Activated naive CD4-positive, alpha-beta T cell treated with anti-CD3 and anti-CD28 coated beads, Interleukin-2, amount 50 U/mL, for 72 hours (primary cell): Measurements from ENCODE around the gene TRPM2. TPM values are rescaled to one million over a fixed set of nuclear protein-coding genes. Genes with fewer than 3 reads are reported as not detected.

Source experiments
- ATAC-seq, 2 donors: fragments of 150-1000 bp; cut with Tn5 transposase; 2 replicates each; pipeline ENCODE4 v1.10.0; 2021; ENCODE audit warnings: mild to moderate bottlenecking in 2 of 2, moderate library complexity in 2 of 2
- DNase-seq, 2 donors: peaks; one replicate each; pipeline ENCODE4 v3.0.0; 2021 to 2022; ENCODE audit warnings: low spot score in 2 of 2
- H3K27ac Mint-ChIP-seq, 2 donors: one replicate each; pipeline ENCODE4 v1.8.0; 2022; ENCODE audit warnings: mild to moderate bottlenecking in 2 of 2, mixed read lengths in 2 of 2
- H3K36me3 Mint-ChIP-seq, 2 donors: one replicate each; pipeline ENCODE4 v1.8.0; 2022; ENCODE audit warnings: mixed read lengths in 2 of 2
- H3K9me3 Mint-ChIP-seq, 2 donors: one replicate each; pipeline ENCODE4 v1.8.0; 2022; ENCODE audit warnings: mixed read lengths in 2 of 2
- total RNA-seq, 2 donors: library from RNA; stranded (reverse); gene quantifications; one replicate each; pipeline ENCODE4 v1.2.3, GENCODE V29; 2022

The TRPM2 gene
- total RNA-seq, 2 donors from 2014 or later = 8.5 to 16.3 TPM

DNA sequence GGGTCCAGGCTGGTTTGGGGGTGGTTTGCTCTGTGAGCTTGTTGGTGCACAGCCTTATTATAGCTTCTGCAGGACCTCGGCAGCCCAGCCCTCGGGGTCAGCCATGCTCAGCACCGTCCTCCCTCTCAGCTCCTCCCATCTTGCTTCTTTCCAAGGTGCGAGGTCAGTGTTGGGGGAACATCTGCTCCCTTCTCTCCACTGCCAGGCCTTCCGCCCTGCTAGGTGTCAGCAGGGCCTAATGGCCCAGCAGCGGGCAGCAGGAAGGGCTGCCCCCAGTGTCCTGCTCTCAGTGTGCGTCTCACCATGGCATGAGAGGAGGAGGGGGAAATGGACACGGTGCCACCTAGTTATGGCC lies 65.4 kb downstream of the TRPM2 start:
- ATAC-seq (no peak), DNase-seq (no peak)
- H3K27ac Mint-ChIP-seq = no peak overlapping the region
- peaks cover 7 to 9% of the 10 kb centered on the region in 2 donors for H3K9me3 Mint-ChIP-seq
- H3K36me3 Mint-ChIP-seq = peaks cover 0 to 7% of the 10 kb centered on the region in 2 donors

DNA sequence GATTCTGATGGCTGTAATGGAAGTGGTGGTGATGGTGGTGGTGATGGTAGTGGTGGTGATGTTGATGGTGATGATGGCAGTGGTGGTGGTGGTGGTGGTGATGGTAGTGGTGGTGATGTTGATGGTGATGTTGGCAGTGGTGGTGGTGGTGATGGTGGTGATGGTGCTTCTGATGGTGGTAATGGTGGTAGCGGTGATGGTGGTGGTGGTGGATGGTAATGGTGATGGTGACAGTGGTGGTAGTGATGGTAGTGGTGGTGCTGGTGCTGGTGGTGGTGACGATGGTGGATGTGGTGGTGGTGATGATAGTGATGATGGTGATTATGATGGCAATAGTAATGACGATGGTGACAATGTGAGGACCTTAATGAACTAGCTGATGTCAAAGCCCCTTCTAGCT lies 66.3 kb downstream of the TRPM2 start:
- Mint-ChIP-seq H3K9me3 (peaks cover 7 to 9% of the 10 kb centered on the region in 2 donors), H3K27ac (no peak overlapping the region), H3K36me3 (peaks cover 0 to 7% of the 10 kb centered on the region in 2 donors)
- no peak for ATAC-seq
- DNase-seq = no peak

DNA sequence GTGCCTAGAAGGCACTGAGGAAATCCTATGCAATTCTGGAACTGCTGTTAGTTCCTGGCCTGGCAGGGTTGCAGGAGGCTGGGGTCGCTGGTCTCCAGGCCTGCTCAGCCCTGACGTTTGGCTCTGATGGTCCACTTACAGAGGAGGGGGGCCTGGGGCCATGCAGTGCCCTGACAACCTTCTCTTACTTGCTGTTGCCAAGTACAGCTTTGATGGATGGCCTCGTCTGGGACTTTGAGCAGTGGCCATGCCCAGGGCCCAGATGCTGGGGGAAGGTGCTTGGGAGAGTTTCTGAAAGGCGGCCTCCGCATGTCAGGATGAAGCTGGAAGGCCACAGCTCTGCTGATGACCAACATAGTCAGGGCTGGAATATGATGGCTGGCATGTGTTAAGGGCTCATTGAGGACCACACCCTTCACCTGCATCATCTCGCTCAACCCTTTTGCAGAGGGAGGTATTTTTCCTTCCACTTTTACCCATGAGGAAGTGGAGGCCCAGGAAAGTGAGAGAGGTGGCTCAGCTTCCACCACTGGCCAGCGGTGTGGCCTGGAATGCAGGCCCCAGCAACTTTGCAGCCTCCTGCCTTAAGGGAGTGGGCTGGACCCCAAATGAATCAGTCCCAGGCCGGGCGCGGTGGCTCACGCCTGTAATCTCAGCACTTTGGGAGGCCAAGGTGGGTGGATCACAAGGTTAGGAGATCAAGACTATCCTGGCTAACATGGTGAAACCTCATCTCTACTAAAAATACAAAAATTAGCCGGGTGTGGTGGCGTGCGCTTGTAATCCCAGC lies 67.2 kb downstream of the TRPM2 start:
- Mint-ChIP-seq H3K27ac (peak overlapping the region in 1 of 2 donors; percentile 42), H3K9me3 (peaks cover 7 to 9% of the 10 kb centered on the region in 2 donors), H3K36me3 (peaks cover 0 to 7% of the 10 kb centered on the region in 2 donors)
- DNase-seq = peak in 1 of 2 donors; percentile 41
- ATAC-seq = no peak

- Mint-ChIP-seq H3K27ac (no peak overlapping the region), H3K9me3 (peaks cover 7 to 9% of the 10 kb centered on the region in 2 donors), H3K36me3 (peaks cover 0 to 7% of the 10 kb centered on the region in 2 donors)
- peak in 1 of 2 donors; percentile 48 for DNase-seq
- ATAC-seq = no peak
These were observed 68.8 kb downstream of the TRPM2 start for GRCh38 chr21:44421901-44422840.

DNA sequence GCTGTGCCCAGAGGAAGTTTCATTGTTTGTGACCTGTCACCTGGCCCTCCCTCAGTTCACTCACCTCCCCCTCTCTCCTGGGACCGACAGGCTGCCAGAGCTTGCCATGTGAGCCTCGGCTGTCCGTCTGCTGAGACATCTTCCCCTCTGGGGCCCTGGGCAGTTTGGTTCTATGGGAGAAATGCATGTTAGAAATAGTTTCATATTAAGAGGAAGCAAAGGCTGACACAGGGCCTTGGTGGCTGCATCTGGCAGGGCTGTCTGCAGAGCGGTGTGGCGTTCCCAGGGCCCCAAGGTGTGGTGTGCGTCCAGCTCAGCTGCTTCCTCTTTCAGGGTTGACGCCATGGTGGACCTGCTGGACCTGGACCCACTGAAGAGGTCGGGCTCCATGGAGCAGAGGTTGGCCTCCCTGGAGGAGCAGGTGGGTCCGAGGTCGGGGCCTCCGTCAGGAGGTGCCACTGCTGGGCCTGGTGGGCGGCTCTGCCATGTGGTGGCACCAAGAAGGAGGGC lies 69.9 kb downstream of the TRPM2 start:
- no peak overlapping the region for H3K27ac Mint-ChIP-seq
- peaks cover 0 to 7% of the 10 kb centered on the region in 2 donors for H3K36me3 Mint-ChIP-seq
- peaks cover 7 to 9% of the 10 kb centered on the region in 2 donors for H3K9me3 Mint-ChIP-seq
- DNase-seq (peak in 1 of 2 donors; percentile 44), ATAC-seq (no peak)

DNA sequence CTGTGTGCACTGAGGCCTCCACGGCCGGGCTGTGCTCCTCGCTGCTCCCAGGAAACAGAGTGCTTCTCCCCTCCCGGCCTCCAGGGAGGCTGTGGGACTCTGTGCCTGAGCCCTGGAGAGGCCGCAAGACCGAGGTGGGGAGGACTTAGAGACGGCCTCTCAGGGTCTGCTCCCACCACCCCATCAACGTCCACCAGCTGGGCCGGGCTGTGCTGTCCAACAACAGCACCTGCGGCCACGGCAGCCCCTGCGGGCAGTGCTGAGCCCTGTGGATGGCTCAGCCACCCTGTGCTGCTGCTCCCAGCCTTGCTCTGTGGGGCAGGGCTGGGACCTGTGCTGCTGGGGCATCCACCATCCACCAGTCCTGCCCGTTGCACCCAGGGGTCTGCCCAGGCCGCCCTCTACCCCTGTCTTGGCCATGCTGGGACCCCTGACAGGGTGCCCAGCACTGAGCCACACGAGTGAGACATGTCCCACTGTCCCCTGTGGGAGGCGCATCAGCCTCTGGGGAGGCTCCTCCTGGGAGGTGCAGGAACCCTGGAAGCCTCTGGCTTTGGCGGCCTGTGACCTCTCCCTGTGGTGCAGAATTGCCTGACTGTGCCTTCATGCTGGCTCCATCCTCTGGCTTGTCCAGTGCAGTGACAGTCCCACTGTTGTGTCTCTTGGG lies 70.7 kb downstream of the TRPM2 start:
- Mint-ChIP-seq H3K27ac (no peak overlapping the region), H3K36me3 (peaks cover 0 to 7% of the 10 kb centered on the region in 2 donors), H3K9me3 (peaks cover 9 to 11% of the 10 kb centered on the region in 2 donors)
- ATAC-seq = no peak
- DNase-seq = no peak

DNA sequence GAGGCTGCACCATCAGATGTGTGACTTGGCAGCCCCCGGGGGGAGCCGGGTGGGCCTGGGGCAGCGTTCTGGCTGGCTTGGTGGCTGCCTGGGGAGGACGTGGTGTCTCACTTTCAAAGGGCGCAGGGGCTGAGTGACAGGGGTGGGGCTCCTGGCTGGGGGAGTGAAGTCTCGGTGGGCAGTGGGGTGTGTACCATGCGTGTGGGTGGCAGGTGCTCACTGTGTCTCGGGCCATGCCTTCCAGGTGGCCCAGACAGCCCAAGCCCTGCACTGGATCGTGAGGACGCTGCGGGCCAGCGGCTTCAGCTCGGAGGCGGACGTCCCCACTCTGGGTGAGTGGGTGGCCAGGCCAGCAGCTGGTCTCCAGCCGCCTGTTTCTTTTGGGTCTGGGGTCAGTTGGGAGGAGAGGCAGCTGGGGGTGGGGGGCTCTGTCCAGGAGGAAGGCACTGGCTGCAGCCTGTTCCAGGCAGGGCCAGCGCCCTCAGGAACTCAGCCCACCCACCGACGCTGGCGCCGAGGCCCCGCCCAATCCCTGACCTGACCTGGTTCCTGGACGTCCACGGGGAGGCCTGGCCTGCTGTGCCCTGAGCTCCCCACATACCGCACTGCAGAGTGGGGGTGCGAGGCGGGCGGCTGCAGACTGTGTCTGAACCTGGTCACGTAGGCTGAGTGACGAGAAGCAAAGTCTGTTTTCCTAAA lies 71.3 kb downstream of the TRPM2 start:
- no peak overlapping the region for H3K27ac Mint-ChIP-seq
- ATAC-seq = no peak

GRCh38 chr21:44425307-44425894 lies 72.0 kb downstream of the TRPM2 start:
- peak in 1 of 2 donors; percentile 44 for DNase-seq
- H3K9me3 Mint-ChIP-seq = peaks cover 4 to 8% of the 10 kb centered on the region in 2 donors
- no peak overlapping the region for H3K27ac Mint-ChIP-seq
- ATAC-seq = peak in 1 of 2 donors; percentile 50
- H3K36me3 Mint-ChIP-seq = peaks cover 0 to 6% of the 10 kb centered on the region in 2 donors

More for the DNA sequence above, 71.3 kb downstream of the TRPM2 start:
- peaks cover 5 to 6% of the 10 kb centered on the region in 2 donors for H3K9me3 Mint-ChIP-seq
- peak in 1 of 2 donors; percentile 43 for DNase-seq
- peaks cover 0 to 2% of the 10 kb centered on the region in 2 donors for H3K36me3 Mint-ChIP-seq

DNA sequence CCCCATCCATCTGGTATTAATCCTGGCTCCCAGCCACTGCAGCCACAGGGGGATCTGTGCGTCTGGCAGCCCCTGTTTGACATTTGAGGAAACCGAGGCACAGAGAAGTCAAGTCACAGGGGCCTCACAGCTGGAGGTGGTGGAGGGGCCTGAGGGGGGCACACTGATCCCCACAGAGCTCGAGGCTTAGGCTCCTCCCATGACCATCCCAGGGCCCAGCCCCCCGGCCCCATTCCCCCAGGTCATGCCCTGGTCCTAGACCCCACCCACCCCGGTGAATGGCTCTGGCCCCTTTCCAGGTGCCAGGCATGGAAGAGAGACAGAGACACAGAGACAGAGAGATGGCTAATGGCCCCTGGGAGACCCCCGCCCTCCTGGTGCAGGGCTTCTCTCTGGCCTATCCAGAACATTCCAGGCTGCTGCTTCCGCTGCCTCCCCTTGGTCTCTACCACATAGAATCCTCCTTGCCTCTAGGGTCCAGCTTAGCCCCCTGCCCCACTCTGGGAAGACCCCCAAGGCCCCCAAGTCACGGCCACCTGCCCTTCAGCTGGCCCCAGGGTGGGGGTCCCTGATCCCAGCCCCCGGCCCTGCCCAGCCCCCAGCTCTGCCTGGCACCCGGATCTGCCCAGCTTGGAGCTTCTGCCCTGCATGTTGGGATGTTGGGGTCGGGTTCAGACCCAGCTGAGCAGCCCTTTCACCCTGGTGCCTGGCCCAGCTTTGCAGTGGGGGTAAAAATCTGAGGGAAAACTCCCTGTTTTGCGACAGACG lies 72.7 kb downstream of the TRPM2 start:
- ATAC-seq = no peak
- H3K27ac Mint-ChIP-seq = no peak overlapping the region
- peaks cover 4 to 12% of the 10 kb centered on the region in 2 donors for H3K9me3 Mint-ChIP-seq
- DNase-seq = peak in 1 of 2 donors; percentile 42
- peaks cover 2 to 11% of the 10 kb centered on the region in 2 donors for H3K36me3 Mint-ChIP-seq

GRCh38 chr21:44426663-44427191 lies 73.3 kb downstream of the TRPM2 start:
- peaks cover 5 to 13% of the 10 kb centered on the region in 2 donors for H3K9me3 Mint-ChIP-seq
- H3K27ac Mint-ChIP-seq = no peak overlapping the region
- ATAC-seq (no peak), DNase-seq (peak in 1 of 2 donors; percentile 40)
- H3K36me3 Mint-ChIP-seq = peaks cover 8 to 13% of the 10 kb centered on the region in 2 donors

GRCh38 chr21:44427241-44428120 lies 74.1 kb downstream of the TRPM2 start:
- Mint-ChIP-seq H3K36me3 (peaks cover 13% of the 10 kb centered on the region in 2 donors), H3K9me3 (peaks cover 7 to 13% of the 10 kb centered on the region in 2 donors), H3K27ac (no peak overlapping the region)
- DNase-seq (peak in 1 of 2 donors; percentile 47), ATAC-seq (peak; percentile 19 to 34)

- Mint-ChIP-seq H3K27ac (no peak overlapping the region), H3K36me3 (peaks cover 13% of the 10 kb centered on the region in 2 donors), H3K9me3 (peaks cover 7 to 13% of the 10 kb centered on the region in 2 donors)
- peak; percentile 59 to 69 for DNase-seq
- peak; percentile 63 to 71 for ATAC-seq
These were observed 75.0 kb downstream of the TRPM2 start for GRCh38 chr21:44428281-44428960.

GRCh38 chr21:44429894-44430293 lies 76.5 kb downstream of the TRPM2 start:
- Mint-ChIP-seq H3K27ac (no peak overlapping the region), H3K36me3 (peaks cover 13% of the 10 kb centered on the region in 2 donors), H3K9me3 (peaks cover 7 to 13% of the 10 kb centered on the region in 2 donors)
- DNase-seq (no peak), ATAC-seq (no peak)
